ENCODE data around the gene SRRM5.
A peak's percentile ranks its signal among the peaks of the same experiment; 100 is the strongest.
"Not testable (repeated sequence)": the region's sequence is repeated elsewhere in the genome, so short reads cannot be mapped to it uniquely, and the experiment has no call there.

The SRRM5 gene

DNA sequence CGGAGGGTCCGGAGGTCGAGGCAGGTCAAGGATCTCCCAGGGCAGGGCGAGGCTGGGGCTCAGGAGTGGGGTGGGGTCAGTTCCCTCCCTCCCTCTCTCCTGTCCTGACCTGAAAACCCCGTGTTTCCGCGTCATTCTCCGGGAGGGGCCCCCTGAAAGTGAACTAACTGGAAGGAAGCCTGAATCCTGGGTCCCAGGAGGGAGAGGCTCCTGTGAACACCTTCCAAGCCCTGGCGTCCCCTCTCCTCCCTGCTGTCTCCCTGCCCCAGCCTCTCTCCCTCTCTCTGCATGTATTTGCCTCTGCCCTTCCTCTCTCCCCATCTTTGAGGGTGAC lies 28.5 kb downstream of the SRRM5 start:
- DNase-seq: no peak

DNA sequence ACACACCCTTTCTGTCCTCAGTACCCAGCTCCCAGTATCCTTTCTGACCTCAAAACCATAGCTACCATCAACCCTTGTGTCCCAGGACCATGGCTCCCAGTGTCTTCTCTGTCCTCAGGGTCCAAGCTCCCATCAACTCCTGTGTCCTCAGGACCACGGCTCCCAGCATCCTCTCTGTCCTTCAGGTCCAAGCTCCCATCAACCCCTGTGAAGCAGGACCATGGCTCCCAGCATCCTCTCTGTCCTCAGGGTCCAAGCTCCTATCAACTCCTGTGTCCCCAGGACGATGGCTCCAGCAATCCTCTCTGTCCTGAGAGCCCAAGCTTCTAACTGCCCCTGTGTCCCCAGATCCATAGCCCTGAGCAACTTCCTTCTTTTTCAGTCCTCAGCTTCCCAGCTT lies 29.4 kb downstream of the SRRM5 start:
- no peak for DNase-seq

DNA sequence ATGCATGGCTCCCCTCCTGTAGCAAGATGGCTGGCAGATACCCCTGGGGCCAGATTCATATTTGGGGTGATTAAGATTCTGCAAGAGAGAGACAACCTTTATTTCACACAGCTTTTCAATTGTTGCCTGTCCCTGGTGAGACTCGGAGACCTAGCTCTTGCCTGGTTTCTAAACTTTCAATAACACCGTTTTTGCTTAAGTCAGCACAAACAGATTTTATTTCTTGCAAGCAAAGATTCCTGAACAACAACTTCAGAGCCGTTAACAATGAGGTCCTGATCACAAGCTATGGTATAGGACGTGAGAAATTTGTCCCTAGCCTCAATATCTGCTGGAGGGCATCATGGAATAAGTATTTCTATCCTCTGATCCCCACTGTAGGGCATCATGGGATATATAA lies 30.6 kb downstream of the SRRM5 start:
- DNase-seq: no peak

DNA sequence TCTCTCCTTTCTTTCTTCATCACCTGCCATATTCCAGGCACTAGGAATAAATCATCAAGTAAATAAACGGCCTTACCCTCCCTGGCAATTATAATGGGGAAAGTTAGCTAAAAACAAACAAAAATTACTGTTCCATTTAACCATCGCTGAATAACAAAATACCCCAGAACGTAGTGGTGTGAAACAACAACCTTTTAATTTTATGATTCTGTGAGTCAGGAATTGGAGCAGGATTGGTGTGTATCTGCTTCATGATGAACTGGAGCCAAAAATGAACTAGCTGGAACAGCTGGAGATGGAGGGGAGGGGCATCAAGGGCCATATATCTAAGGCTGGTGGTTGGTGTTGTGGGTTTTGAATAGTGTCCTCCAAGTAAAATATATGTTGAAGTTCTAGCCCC lies 31.4 kb downstream of the SRRM5 start:
- DNase-seq: no peak

DNA sequence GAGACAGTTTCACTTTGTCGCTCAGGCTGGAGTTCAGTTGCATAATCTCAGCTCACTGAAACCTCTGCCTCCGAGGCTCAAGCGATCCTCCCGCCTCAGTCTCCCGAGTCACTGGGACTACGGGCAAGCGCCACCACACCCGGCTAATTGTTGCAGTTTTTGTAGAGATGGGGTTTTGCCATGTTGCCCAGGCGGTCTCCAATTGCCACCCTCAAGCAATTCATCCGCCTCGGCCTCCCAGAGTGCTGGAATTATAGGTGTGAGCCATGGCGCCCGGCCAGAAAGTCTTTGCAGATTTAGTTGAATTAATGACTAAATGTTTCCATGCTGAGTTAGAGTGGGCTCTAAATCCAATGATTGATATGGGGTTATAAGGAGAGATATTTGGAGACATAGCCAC lies 32.3 kb downstream of the SRRM5 start:
- no peak for DNase-seq

DNA sequence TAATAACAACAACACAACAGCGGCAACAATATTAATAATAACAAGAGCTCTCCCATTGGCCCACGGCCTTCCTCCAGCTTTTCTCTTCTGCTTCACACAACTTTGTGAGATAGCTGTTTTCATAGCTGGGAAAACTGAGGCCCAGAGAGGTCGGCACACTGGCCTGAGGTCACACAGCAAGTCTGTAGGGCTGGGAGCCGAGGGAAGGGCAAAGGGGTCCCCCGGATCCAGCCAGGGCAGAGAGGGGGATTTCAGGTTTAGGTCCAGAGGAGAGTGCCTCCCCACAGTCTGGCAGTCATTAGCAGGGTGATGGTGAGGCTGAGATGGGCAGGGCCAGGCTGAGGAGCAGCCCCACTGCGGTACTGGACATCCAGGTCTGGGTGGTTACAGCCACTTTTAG lies 36.7 kb downstream of the SRRM5 start:
- DNase-seq: no peak

DNA sequence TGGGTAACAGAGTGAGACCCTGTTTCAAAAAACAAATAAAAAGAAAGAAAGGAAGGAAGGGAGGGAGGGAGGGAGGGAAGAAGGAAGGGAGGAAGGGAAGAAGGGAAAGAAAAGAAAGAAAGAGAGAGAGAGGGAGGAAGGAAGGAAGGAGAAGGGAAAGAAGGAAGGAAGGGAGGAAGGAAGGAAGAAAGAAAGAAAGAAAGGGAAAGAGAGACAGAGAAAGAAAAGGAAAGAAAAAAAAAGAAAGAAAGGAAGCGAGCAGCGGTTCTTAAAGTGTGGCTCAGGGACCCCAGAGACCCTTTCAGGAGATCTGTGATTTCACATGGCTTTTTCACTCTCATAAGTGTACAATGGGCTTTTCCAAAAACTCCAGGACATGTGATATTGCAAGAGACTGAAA lies 37.6 kb downstream of the SRRM5 start:
- DNase-seq: no peak

DNA sequence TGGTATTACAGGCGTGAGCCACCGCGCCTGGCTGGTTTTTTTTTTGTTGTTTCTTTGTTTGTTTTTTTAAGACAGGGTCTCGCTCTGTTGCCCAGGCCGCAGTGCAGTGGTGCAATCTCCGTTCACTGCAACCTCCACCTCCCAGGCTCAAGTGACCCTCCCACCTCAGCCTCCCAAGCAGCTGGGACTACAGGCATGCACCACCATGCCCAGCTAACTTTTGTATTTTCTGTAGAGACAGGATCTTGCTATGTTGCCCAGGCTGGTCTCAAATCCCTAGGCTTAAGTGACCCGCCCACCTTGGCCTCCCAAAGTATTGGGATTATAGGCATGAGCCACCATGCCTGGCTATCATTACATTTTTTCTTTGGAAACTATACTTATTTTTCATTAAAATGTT lies 38.4 kb downstream of the SRRM5 start:
- not testable (repeated sequence) for DNase-seq

DNA sequence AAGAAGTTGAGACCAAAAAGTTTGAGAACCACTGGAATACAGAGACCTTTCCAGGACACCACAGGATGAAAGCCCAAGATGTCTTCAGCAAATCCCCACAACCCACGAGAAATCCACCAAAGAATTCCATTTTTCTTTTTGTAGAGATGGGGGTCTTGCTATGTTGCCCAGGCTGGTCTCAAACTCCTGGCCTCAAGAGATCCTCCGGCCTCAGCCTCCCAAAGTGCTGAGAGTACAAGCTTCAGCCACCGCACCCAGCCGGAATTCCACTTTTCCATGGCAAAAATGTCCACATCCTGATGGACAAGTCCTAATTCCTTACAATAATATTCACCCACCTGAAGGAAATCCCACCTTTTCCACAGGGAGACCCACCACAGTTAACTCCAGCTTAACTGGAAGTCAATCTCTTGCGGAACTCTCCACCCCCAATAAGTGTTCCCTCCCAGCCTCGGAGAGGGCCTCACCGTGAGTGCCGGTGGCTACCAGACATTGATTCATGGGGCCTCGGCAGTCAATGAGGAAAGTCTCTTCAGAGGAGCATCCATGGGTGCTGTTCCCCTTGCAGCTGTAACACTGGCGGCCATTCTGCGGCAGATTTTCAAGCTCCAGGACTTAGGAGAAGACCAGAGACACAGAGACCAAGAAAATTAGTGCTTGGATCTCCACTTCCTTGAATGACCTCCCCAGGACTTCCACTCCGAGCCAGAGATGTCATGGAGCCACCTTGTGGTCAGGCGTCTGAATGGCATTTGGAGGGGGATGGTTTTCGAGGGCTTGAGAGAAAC lies 40.1 kb downstream of the SRRM5 start:
- peak; percentile 71 for DNase-seq

DNA sequence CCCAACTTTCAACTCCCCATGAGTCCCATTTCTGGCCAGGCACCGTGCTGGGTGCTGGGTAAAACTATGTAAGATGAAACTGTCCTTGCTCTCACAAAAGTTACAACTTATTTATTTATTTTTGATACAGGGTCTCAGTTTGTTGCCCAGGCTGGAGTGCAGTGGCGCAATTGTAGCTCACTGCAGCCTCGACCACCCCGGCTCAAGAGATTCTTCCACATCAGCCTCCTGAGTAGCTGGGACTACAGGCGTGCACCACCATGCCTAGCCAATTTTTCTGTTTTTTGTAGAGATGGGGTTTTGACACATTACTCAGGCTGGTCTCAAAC lies 40.6 kb downstream of the SRRM5 start:
- no peak for DNase-seq

DNA sequence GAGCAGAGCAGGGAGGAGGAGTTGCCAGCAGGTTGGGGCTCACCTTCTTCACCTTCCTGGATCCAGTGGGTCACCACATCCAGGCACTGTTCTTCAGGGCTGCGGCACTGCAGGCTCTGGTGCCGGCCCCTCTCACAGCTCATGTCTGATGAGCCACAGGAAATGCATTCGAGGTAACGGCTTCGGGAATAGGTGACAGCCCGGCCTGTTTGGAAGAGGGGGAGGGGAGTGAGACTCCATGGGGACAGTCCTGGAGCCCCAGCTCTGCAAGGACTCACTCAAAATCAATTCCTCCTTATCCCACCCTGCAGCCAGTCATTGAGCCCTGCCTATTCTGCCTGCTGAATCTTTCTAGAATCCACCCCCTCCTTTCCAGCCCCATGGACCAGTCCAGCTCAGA lies 44.5 kb downstream of the SRRM5 start:
- no peak for DNase-seq

DNA sequence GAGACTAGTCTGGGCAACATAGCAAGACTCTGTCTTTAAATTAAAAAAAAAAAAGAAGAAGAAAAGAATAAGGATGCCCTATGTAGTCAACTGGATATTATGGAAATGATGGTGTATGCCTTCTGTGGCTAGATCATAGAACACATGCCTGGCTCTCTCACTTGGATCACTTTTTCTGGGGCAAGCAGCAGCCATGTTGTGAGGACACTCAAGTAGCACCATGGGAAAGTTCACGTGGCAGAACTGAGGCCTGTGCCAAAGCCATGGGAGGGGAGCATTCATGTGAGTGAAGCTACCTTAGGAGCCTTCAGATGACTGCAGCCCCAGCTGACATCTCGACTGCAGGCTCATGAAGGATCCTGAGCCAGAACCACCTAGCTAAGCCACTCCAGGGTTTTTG lies 46.1 kb downstream of the SRRM5 start:
- DNase-seq: no peak

DNA sequence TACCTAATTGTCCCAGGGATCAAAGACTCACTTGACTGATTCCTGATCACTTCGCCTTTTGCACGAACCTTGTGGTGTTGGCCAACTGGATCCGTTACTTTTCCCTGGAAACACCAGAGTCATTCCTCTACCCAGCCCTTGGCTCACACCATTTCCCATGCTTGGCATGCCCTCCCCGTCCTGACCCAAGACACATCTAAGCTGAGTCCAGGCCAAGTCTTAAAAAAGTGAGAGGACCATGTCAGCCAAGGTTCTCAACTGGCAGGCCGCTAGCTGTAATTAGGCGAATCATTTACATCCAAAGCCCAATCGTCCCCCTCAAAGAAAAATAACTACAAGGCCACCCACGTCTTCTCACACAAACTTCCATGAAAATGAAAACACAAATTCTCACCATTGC lies 46.6 kb downstream of the SRRM5 start:
- no peak for DNase-seq

DNA sequence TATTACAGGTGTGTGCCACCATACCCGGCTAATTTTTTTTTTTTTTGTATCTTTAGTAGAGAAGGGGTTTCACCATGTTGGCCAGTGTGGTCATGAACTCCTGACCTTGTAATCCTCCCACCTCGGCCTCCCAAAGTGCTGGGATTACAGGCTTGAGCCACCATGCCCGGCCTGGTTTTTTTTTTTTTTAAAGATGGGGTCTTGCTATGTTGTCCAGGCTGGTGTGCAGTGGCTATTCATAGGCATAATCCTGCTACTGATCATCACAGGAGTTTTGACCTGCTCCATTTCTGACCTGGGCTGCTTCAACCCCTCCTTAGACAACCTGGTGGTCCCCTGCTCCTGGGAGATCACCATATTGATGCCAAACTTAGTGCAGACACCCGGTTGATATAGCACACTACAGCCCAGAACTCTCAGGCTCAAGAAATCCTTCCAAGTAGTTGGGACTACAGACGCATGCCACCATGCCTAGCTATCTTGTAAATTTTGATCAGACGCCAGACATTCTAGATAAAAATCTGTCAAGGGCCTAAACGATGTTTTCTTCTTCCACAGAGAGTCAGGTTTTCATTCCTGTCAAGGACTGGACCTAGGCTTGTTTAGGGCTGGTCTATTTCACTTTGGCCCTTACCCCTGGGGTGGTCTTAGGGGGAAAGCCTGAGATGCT lies 48.5 kb downstream of the SRRM5 start:
- DNase-seq: no peak

DNA sequence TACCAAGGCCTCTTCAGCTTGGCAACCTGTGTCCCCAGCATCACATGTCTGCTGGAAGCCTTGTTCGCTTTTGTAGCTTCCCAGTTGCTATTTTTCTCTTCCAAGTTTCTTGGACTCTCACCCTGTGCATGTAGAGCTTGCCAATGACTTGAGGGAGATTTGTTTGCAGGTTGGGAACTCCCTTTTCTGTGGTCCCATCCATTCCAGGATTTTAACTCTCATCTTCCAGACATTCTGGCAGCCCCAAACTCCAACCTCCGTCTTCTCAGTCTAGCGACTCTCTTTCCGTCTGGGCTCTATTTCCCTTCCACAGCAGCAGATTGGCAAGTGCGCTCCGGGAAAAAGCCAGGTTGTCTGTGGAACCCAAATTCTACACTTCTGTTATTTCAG lies 49.1 kb downstream of the SRRM5 start:
- no peak for DNase-seq

DNA sequence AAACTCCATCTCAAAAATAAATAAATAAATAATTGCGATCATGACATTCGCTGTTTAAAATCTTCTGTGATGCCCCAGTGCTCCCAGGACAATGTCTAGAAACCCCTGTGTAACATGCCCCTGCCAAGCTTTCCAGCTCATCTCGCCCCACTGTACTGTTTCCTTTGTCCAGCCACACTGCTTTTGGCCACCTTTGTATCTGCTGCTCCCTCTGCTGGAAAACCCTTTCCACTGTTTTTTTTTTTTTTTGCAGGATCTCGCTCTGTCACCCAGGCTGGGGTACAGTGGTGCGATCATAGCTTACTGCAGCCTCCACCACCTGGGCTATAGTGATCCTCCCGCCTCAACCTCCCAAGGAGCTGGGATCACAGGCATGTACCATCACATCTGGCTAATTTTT lies 50.6 kb downstream of the SRRM5 start:
- DNase-seq: no peak

DNA sequence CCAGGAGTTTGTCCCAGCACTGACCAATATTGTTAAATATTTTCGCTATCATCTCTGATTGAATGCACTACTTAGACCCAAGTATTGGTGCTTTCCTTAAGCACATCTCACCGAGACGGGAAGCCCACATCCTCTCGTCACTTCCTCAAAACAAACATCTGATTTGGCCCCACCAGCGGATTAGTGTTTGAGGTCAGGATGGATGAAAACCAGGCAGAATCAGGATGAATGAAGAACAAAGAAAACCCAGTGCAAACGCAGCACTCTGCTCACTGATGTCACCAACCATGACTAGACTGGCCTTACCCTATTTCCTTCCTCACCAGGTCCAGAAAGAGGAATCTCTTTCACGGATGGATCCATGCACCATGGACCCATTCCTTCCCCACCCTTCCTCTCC lies 52.1 kb downstream of the SRRM5 start:
- no peak for DNase-seq
